ENCODE results near the gene EPS15.

DNA sequence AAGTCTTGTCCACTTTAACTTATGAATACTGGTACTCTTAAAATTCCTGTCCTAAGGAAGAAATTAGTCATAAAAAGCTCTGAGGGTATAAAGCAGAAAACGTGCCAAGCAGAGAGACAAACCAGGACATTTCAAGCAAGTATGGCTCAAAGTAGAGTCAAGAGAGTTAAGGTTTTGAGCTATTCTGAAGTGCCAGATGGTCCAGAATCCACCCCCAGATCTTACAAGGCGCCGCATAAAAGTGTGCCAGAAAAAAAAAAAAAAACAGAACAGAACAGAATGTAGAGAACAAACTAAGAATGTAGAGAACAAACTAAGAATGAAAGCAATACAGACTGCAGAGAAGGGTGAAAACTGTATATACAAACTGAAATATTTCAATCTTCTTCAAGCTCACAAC is 12.5 kb downstream of the EPS15 start:
- TF ChIP-seq TAF1 (IDR thresholded peaks at IDR 0.05; ENCODE audit: low read depth, low read length) (no peak), POLR2A (IDR thresholded peaks at IDR 0.05; ENCODE audit: low read depth, low read length) (no peak)

Measured in GM12891 (cell line).